IMR-90 (cell line): ENCODE measurements around the gene AZI2. TPM values are rescaled to one million over a fixed set of nuclear protein-coding genes. Genes with fewer than 3 reads are reported as not detected.

Experiments used
- ATAC-seq: fragments of 200-7000 bp; cut with Tn5 transposase; 2 replicates; pipeline ENCODE4 v1.9.1; 2020; ENCODE audit warnings: low read depth, mild to moderate bottlenecking, moderate library complexity
- BruUV-seq: library from RNA; stranded (reverse); fragments of 400-500 nt; replicated peaks from 2 replicates; lab custom pipeline; 2021; lab: Mats Ljungman, UMichigan
- CTCF ChIA-PET: fragments of 300-600 bp; formaldehyde crosslinking; extraction: SDS; loops from one replicate; lab custom pipeline; 2021; ENCODE audit warnings: antibody characterized with exemption; lab: Yijun Ruan, JAX
- POLR2A ChIA-PET: fragments of 300-600 bp; sonication (Branson Sonifier 250); formaldehyde crosslinking; loops from one replicate; lab custom pipeline; 2022; ENCODE audit warnings: antibody characterized with exemption; ENCODE audit not compliant: unreplicated experiment; lab: Charles Lee
- DNase-seq: peaks from one replicate; pipeline ENCODE4 v3.0.0; 2013
- H2AFZ ChIP-seq: replicated peaks from 2 replicates; pipeline ENCODE3; 2013; ENCODE audit warnings: low read length, mild to moderate bottlenecking; ENCODE audit not compliant: poor library complexity
- H2AK5ac ChIP-seq: 2 replicates; pipeline ENCODE4 v1.6.1; 2013; ENCODE audit warnings: low read depth, low read length, inconsistent platforms
- H2AK9ac ChIP-seq: replicated peaks from 2 replicates; pipeline ENCODE3; 2013; ENCODE audit warnings: mild to moderate bottlenecking, low read depth, low read length, moderate library complexity; ENCODE audit not compliant: poor library complexity
- H2BK120ac ChIP-seq: 2 replicates; pipeline ENCODE4 v1.6.1; 2013; ENCODE audit warnings: low read depth, low read length, inconsistent platforms
- H2BK15ac ChIP-seq: 3 replicates; pipeline ENCODE4 v1.6.1; 2013; ENCODE audit warnings: low read depth, low read length, inconsistent platforms
- H2BK20ac ChIP-seq: 2 replicates; pipeline ENCODE4 v1.6.1; 2013; ENCODE audit warnings: low read depth, mild to moderate bottlenecking, inconsistent platforms, low read length, moderate library complexity
- H2BK5ac ChIP-seq: 2 replicates; pipeline ENCODE4 v1.6.1; 2013; ENCODE audit warnings: mild to moderate bottlenecking, low read depth, low read length, inconsistent platforms; ENCODE audit not compliant: poor library complexity, severe bottlenecking
- H3K14ac ChIP-seq: replicated peaks from 2 replicates; pipeline ENCODE4 v1.6.1; 2013; ENCODE audit warnings: low read depth, low read length, inconsistent platforms
- H3K18ac ChIP-seq: 2 replicates; pipeline ENCODE4 v1.6.1; 2013; ENCODE audit warnings: low read depth, low read length, control low read depth
- H3K23ac ChIP-seq: 2 replicates; pipeline ENCODE4 v1.6.1; 2013; ENCODE audit warnings: low read depth, low read length, inconsistent platforms
- H3K27ac ChIP-seq: 2 replicates; pipeline ENCODE4 v1.5.1; 2013; ENCODE audit warnings: mild to moderate bottlenecking, control low read depth, low read length; ENCODE audit not compliant: insufficient read depth
- H3K27me3 ChIP-seq: 2 replicates; pipeline ENCODE4 v1.6.1; 2013; ENCODE audit warnings: low read length; ENCODE audit not compliant: control insufficient read depth, insufficient read depth
- H3K36me3 ChIP-seq: 2 replicates; pipeline ENCODE4 v1.6.1; 2013; ENCODE audit warnings: low read length, mixed read lengths; ENCODE audit not compliant: control insufficient read depth, insufficient read depth
- H3K4ac ChIP-seq: 2 replicates; pipeline ENCODE4 v1.6.1; 2013; ENCODE audit warnings: low read depth, low read length, inconsistent platforms
- H3K4me1 ChIP-seq: 2 replicates; pipeline ENCODE4 v1.6.1; 2013; ENCODE audit warnings: low read length, mixed read lengths; ENCODE audit not compliant: control insufficient read depth, insufficient read depth
- H3K4me2 ChIP-seq: 2 replicates; pipeline ENCODE4 v1.6.1; 2013; ENCODE audit warnings: low read depth, mild to moderate bottlenecking, control low read depth, low read length, moderate library complexity
- H3K4me3 ChIP-seq: 2 replicates; pipeline ENCODE4 v1.5.1; 2013; ENCODE audit warnings: low read depth, mild to moderate bottlenecking, control low read depth, low read length, moderate library complexity; ENCODE audit not compliant: insufficient read depth
- H3K56ac ChIP-seq: 2 replicates; pipeline ENCODE4 v1.6.1; 2013; ENCODE audit warnings: low read length, inconsistent platforms; ENCODE audit not compliant: insufficient read depth; ENCODE audit errors: extremely low read depth
- H3K79me1 ChIP-seq, 2 experiments: 2 replicates each; pipeline ENCODE4 v1.6.1; 2013; ENCODE audit warnings: low read length in 2 of 2, inconsistent platforms in 1 of 2, low read depth in 1 of 2
- H3K9ac ChIP-seq: 2 replicates; pipeline ENCODE4 v1.6.1; 2013; ENCODE audit warnings: low read depth, low read length, control low read depth
- H3K9me1 ChIP-seq: 2 replicates; pipeline ENCODE4 v1.6.1; 2013; ENCODE audit warnings: low read length, inconsistent platforms; ENCODE audit not compliant: insufficient read depth
- H3K9me3 ChIP-seq: 2 replicates; pipeline ENCODE4 v1.6.1; 2013; ENCODE audit warnings: low read length; ENCODE audit not compliant: control insufficient read depth, insufficient read depth
- H4K20me1 ChIP-seq: 2 replicates; pipeline ENCODE4 v1.6.1; 2013; ENCODE audit warnings: low read length, inconsistent platforms; ENCODE audit not compliant: insufficient read depth
- H4K5ac ChIP-seq: 2 replicates; pipeline ENCODE4 v1.6.1; 2013; ENCODE audit warnings: mild to moderate bottlenecking, low read depth, low read length, control low read depth
- H4K8ac ChIP-seq, 2 experiments: 2 replicates each; pipeline ENCODE4 v1.6.1; 2013; ENCODE audit warnings: low read depth in 2 of 2, low read length in 2 of 2, control low read depth in 1 of 2, inconsistent platforms in 1 of 2
- H4K91ac ChIP-seq: 2 replicates; pipeline ENCODE4 v1.6.1; 2013; ENCODE audit warnings: low read depth, low read length, inconsistent platforms; ENCODE audit not compliant: insufficient read depth
- CEBPB ChIP-seq: IDR thresholded peaks from 2 replicates; pipeline ENCODE4 v1.6.1; 2012; ENCODE audit warnings: low read depth, low read length, improper control_type of control experiment
- MAZ ChIP-seq: IDR thresholded peaks from 2 replicates; pipeline ENCODE4 v1.6.1; 2012; ENCODE audit warnings: low read depth, mild to moderate bottlenecking, low read length, improper control_type of control experiment, moderate library complexity, borderline replicate concordance
- RCOR1 ChIP-seq: IDR thresholded peaks from 2 replicates; pipeline ENCODE4 v1.6.1; 2012; ENCODE audit warnings: mild to moderate bottlenecking, low read length, improper control_type of control experiment; ENCODE audit not compliant: insufficient replicate concordance
- SMC3 ChIP-seq: fragments of 150-350 bp; IDR thresholded peaks from 2 replicates; pipeline ENCODE4 v1.6.1; 2016; ENCODE audit warnings: low read depth, mild to moderate bottlenecking, antibody characterized with exemption, low read length, moderate library complexity
- WGBS, 2 experiments: methylation state at CpG; one replicate each; pipeline versions ENCODE4 v1.1.5 to v1.1.7; 2013; ENCODE audit warnings: missing lambda C conversion rate in 2 of 2; ENCODE audit not compliant: insufficient read length in 1 of 2; ENCODE audit errors: extremely low coverage in 2 of 2; 5-methylcytosine and 5-hydroxymethylcytosine counted together
- dilution Hi-C: fragments of 300-500 bp; cut with HindIII; formaldehyde crosslinking; loops from one replicate; pipeline ENCODE4 v1.14.3; 2018; ENCODE audit warnings: low sequenced_read_pairs; ENCODE audit not compliant: unreplicated experiment
- in situ Hi-C: fragments of 300-500 bp; cut with MboI; formaldehyde crosslinking; loops from 3 replicates; pipeline ENCODE4 v1.14.3; 2019; ENCODE audit warnings: low sequenced_read_pairs, inconsistent platforms, mixed read lengths
- intact Hi-C: fragments of 100-400 bp; cut with micrococcal nuclease; formaldehyde crosslinking; loops from 2 replicates; pipeline ENCODE4 v1.10.0; 2022
- polyA plus RNA-seq, 3 experiments: library from polyadenylated mRNA; depleted of rRNA; stranded (reverse); fragments of >200 nt; gene quantifications; 2 replicates each; pipeline ENCODE4 v1.2.3, GENCODE V29; 2012; ENCODE audit warnings: low replicate concordance in 1 of 3
- total RNA-seq: library from RNA; depleted of rRNA; stranded (reverse); fragments of >200 nt; gene quantifications from 2 replicates; pipeline ENCODE4 v1.2.3, GENCODE V29; 2012

Gene AZI2
- total and polyA plus RNA-seq, 2 of the 4 experiments (the other 2 are of a cell fraction): 30.1 to 52.5 TPM

- ChIA-PET CTCF (no interaction called here), POLR2A (no interaction called here)
- WGBS, 2 experiments: no CpG with 5 or more reads among the region's 5 CpGs
- ATAC-seq (no peak), DNase-seq (no peak)
- no peak overlapping the region for H2AK9ac ChIP-seq
- H3K4me3 ChIP-seq: no peak overlapping the region
- no peak overlapping the region for H4K91ac ChIP-seq
- no peaks in the 10 kb centered on the region for H3K79me1 ChIP-seq
- no peak overlapping the region for H4K5ac ChIP-seq
- no peaks in the 10 kb centered on the region for H3K27me3 ChIP-seq
- H3K9me1 ChIP-seq: no peaks in the 10 kb centered on the region
- no peak overlapping the region for H3K27ac ChIP-seq
- no peak overlapping the region for H2AK5ac ChIP-seq
- H4K8ac ChIP-seq: no peak overlapping the region
- no peak for TF ChIP-seq SMC3
- no peak for TF ChIP-seq CEBPB
- no peak for TF ChIP-seq MAZ
- TF ChIP-seq RCOR1: no peak
- H3K23ac ChIP-seq: no peak overlapping the region
- H2AFZ ChIP-seq: no peak overlapping the region
- no TSS peak for BruUV-seq
- H2BK5ac ChIP-seq: no peak overlapping the region
- no peak overlapping the region for H3K18ac ChIP-seq
- H3K4ac ChIP-seq: no peak overlapping the region
- H3K9me3 ChIP-seq: no peaks in the 10 kb centered on the region
- H3K56ac ChIP-seq: no peak overlapping the region
- no peak overlapping the region for H2BK120ac ChIP-seq
- H3K14ac ChIP-seq: no peak overlapping the region
- H2BK20ac ChIP-seq: no peak overlapping the region
- H3K36me3 ChIP-seq: no peaks in the 10 kb centered on the region
- no peak overlapping the region for H3K4me2 ChIP-seq
- dilution Hi-C loops (no loop called here), in situ Hi-C loops (no loop called here), intact Hi-C loops (no loop called here)
- no peaks in the 10 kb centered on the region for H3K4me1 ChIP-seq
- H4K20me1 ChIP-seq: no peaks in the 10 kb centered on the region
- no peak overlapping the region for H3K9ac ChIP-seq
- no peak overlapping the region for H2BK15ac ChIP-seq
These were observed 37.4 kb upstream of the AZI2 start for GRCh38 chr3:28386049-28386448.
